ENCODE results near the gene RPL32. TPM values are rescaled to one million over a fixed set of nuclear protein-coding genes. Genes with fewer than 3 reads are reported as not detected.
A peak's percentile ranks its signal among the peaks of the same experiment; 100 is the strongest.

RPL32 gene
- total and polyA plus RNA-seq, 2 experiments from 2014 or later = 726 to 824 TPM

GRCh38 chr3:12869035-12869621, 27.8 kb upstream of the RPL32 start:
- TF ChIP-seq CTCF (IDR thresholded peaks at IDR 0.05; ENCODE audit: low read depth, low read length) = no peak
- H3K4me3 ChIP-seq = peak overlapping the region; percentile 31
- no peaks in the 10 kb centered on the region for H3K36me3 ChIP-seq
- H3K27ac ChIP-seq = no peak overlapping the region
- H3K4me1 ChIP-seq (ENCODE audit: low read depth) = peaks cover 3% of the 10 kb centered on the region
- H3K27me3 ChIP-seq = peaks cover 9% of the 10 kb centered on the region
- no peaks in the 10 kb centered on the region for H3K9me3 ChIP-seq (ENCODE audit: low read depth)
- peak; percentile 22 to 80 for DNase-seq (ENCODE audit: low read depth in 1 of 2, low spot score in 1 of 2)

- Histone ChIP-seq H3K27me3 (peaks cover 9% of the 10 kb centered on the region), H3K36me3 (no peaks in the 10 kb centered on the region), H3K9me3 (ENCODE audit: low read depth) (no peaks in the 10 kb centered on the region), H3K4me1 (ENCODE audit: low read depth) (peaks cover 3% of the 10 kb centered on the region), H3K4me3 (peak overlapping the region; percentile 31), H3K27ac (peak overlapping the region; percentile 19)
- TF ChIP-seq CTCF (IDR thresholded peaks at IDR 0.05; ENCODE audit: low read depth, low read length) = peak; percentile 89
- DNase-seq (ENCODE audit: low read depth in 1 of 2, low spot score in 1 of 2) = peak; percentile 91
Measured at GRCh38 chr3:12868039-12869034, 27.0 kb upstream of the RPL32 start.

- Histone ChIP-seq H3K9me3 (ENCODE audit: low read depth) (no peaks in the 10 kb centered on the region), H3K27ac (no peak overlapping the region), H3K4me1 (ENCODE audit: low read depth) (peaks cover 3% of the 10 kb centered on the region), H3K36me3 (no peaks in the 10 kb centered on the region), H3K4me3 (no peak overlapping the region), H3K27me3 (peaks cover 9% of the 10 kb centered on the region)
- no peak for TF ChIP-seq CTCF (IDR thresholded peaks at IDR 0.05; ENCODE audit: low read depth, low read length)
- no peak for DNase-seq (ENCODE audit: low read depth in 1 of 2, low spot score in 1 of 2)
Measured at GRCh38 chr3:12866836-12867235, 25.5 kb upstream of the RPL32 start.

GRCh38 chr3:12865271-12865670, 23.9 kb upstream of the RPL32 start:
- H3K27me3 ChIP-seq = no peaks in the 10 kb centered on the region
- no peak for TF ChIP-seq CTCF (IDR thresholded peaks at IDR 0.05; ENCODE audit: low read depth, low read length)
- DNase-seq (ENCODE audit: low read depth in 1 of 2, low spot score in 1 of 2) = no peak
- no peaks in the 10 kb centered on the region for H3K36me3 ChIP-seq
- H3K27ac ChIP-seq = no peak overlapping the region
- H3K9me3 ChIP-seq (ENCODE audit: low read depth) = no peaks in the 10 kb centered on the region
- peaks cover 3% of the 10 kb centered on the region for H3K4me1 ChIP-seq (ENCODE audit: low read depth)
- H3K4me3 ChIP-seq = no peak overlapping the region

- DNase-seq (ENCODE audit: low read depth in 1 of 2, low spot score in 1 of 2) = no peak
- Histone ChIP-seq H3K27ac (no peak overlapping the region), H3K27me3 (no peaks in the 10 kb centered on the region), H3K36me3 (no peaks in the 10 kb centered on the region), H3K4me3 (no peak overlapping the region), H3K4me1 (ENCODE audit: low read depth) (no peaks in the 10 kb centered on the region), H3K9me3 (ENCODE audit: low read depth) (no peaks in the 10 kb centered on the region)
- TF ChIP-seq CTCF (IDR thresholded peaks at IDR 0.05; ENCODE audit: low read depth, low read length) = no peak
Measured at GRCh38 chr3:12862387-12862786, 21.0 kb upstream of the RPL32 start.
